Measurements from ENCODE around the gene GMNC. TPM values are rescaled to one million over a fixed set of nuclear protein-coding genes. Genes with fewer than 3 reads are reported as not detected.

GMNC gene
- total RNA-seq, 2 experiments from 2014 or later = not detected

- DNase-seq (ENCODE audit: low spot score) = no peak
- TF ChIP-seq EZH2phosphoT487 (IDR thresholded peaks at IDR 0.05; ENCODE audit: borderline replicate concordance, low read depth, low read length) (no peak), CTCF (conservative IDR thresholded peaks at IDR 0.05; ENCODE audit: low read length) (no peak)
- Histone ChIP-seq H3K4me3 (ENCODE audit: low read depth, low read length, poor library complexity, severe bottlenecking) (no peak overlapping the region), H3K4me2 (ENCODE audit: low read length) (no peak overlapping the region), H3K27ac (ENCODE audit: low read depth, low read length, poor library complexity, severe bottlenecking) (no peak overlapping the region), H3K36me3 (ENCODE audit: insufficient read depth, low read length) (no peaks in the 10 kb centered on the region), H3K9me3 (ENCODE audit: low read length) (no peaks in the 10 kb centered on the region), H3K79me2 (ENCODE audit: insufficient read depth, low read depth, low read length) (no peaks in the 10 kb centered on the region), H3K4me1 (ENCODE audit: insufficient read depth, low read length, poor library complexity, severe bottlenecking) (no peaks in the 10 kb centered on the region), H2AFZ (ENCODE audit: low read length) (no peak overlapping the region), H4K20me1 (ENCODE audit: insufficient read depth, low read length) (no peaks in the 10 kb centered on the region), H3K9me2 (ENCODE audit: insufficient read depth, low read length) (no peaks in the 10 kb centered on the region)
- BruUV-seq (replicated peaks) = no TSS peak
- CTCF ChIA-PET (ENCODE audit: unreplicated experiment) = no interaction called here
- intact Hi-C loops (cut with micrococcal nuclease; ENCODE audit: unreplicated experiment) = no loop called here
- POLR2A ChIA-PET = no interaction called here
Observed at GRCh38 chr3:190860521-190860920, 2.0 kb downstream of the GMNC start.

DNA sequence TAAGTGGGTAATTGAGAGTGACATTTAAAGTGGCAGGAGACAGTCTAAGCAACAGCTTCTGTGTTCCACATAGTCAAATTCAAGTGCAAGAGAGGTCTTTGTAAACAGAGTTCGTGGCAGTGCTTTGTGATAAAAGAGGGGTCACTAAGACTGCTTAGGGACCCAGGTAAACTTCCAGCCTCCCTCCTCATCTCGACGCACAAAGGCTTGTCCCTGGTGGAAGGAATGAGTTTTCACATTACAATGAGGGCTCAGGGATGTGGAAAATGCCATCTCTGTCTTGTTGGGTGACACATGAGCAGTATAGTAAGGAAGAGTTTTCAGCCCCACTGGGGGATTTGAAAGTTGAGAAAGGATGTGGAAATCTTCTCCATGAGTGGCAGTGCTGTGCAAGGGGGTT, 7.3 kb downstream of the GMNC start:
- Histone ChIP-seq H3K4me3 (ENCODE audit: low read depth, low read length, poor library complexity, severe bottlenecking) (no peak overlapping the region), H2AFZ (ENCODE audit: low read length) (no peak overlapping the region), H3K4me1 (ENCODE audit: insufficient read depth, low read length, poor library complexity, severe bottlenecking) (no peaks in the 10 kb centered on the region), H3K9me3 (ENCODE audit: low read length) (no peaks in the 10 kb centered on the region), H3K79me2 (ENCODE audit: insufficient read depth, low read depth, low read length) (no peaks in the 10 kb centered on the region), H3K36me3 (ENCODE audit: insufficient read depth, low read length) (no peaks in the 10 kb centered on the region), H3K9me2 (ENCODE audit: insufficient read depth, low read length) (no peaks in the 10 kb centered on the region), H3K4me2 (ENCODE audit: low read length) (no peak overlapping the region), H4K20me1 (ENCODE audit: insufficient read depth, low read length) (no peaks in the 10 kb centered on the region), H3K27ac (ENCODE audit: low read depth, low read length, poor library complexity, severe bottlenecking) (no peak overlapping the region)
- ChIA-PET CTCF (ENCODE audit: unreplicated experiment) (no interaction called here), POLR2A (no interaction called here)
- no peak for DNase-seq (ENCODE audit: low spot score)
- TF ChIP-seq CTCF (conservative IDR thresholded peaks at IDR 0.05; ENCODE audit: low read length) (no peak), EZH2phosphoT487 (IDR thresholded peaks at IDR 0.05; ENCODE audit: borderline replicate concordance, low read depth, low read length) (no peak)
- intact Hi-C loops (cut with micrococcal nuclease; ENCODE audit: unreplicated experiment) = no loop called here
- BruUV-seq (replicated peaks) = no TSS peak

- no peaks in the 10 kb centered on the region for H3K9me3 ChIP-seq (ENCODE audit: low read length)
- no peak for TF ChIP-seq EZH2phosphoT487 (IDR thresholded peaks at IDR 0.05; ENCODE audit: borderline replicate concordance, low read depth, low read length)
- TF ChIP-seq CTCF (conservative IDR thresholded peaks at IDR 0.05; ENCODE audit: low read length) = no peak
- no peaks in the 10 kb centered on the region for H4K20me1 ChIP-seq (ENCODE audit: insufficient read depth, low read length)
- H3K9me2 ChIP-seq (ENCODE audit: insufficient read depth, low read length) = no peaks in the 10 kb centered on the region
- H3K4me2 ChIP-seq (ENCODE audit: low read length) = no peak overlapping the region
- intact Hi-C loops (cut with micrococcal nuclease; ENCODE audit: unreplicated experiment) = no loop called here
- no peak overlapping the region for H2AFZ ChIP-seq (ENCODE audit: low read length)
- no TSS peak for BruUV-seq (replicated peaks)
- DNase-seq (ENCODE audit: low spot score) = no peak
- no peaks in the 10 kb centered on the region for H3K79me2 ChIP-seq (ENCODE audit: insufficient read depth, low read depth, low read length)
- no peaks in the 10 kb centered on the region for H3K36me3 ChIP-seq (ENCODE audit: insufficient read depth, low read length)
- no peak overlapping the region for H3K27ac ChIP-seq (ENCODE audit: low read depth, low read length, poor library complexity, severe bottlenecking)
- ChIA-PET POLR2A (no interaction called here), CTCF (ENCODE audit: unreplicated experiment) (no interaction called here)
- H3K4me3 ChIP-seq (ENCODE audit: low read depth, low read length, poor library complexity, severe bottlenecking) = no peak overlapping the region
- no peaks in the 10 kb centered on the region for H3K4me1 ChIP-seq (ENCODE audit: insufficient read depth, low read length, poor library complexity, severe bottlenecking)
Observed at GRCh38 chr3:190854062-190854461, 8.4 kb downstream of the GMNC start.
